ENCODE results near the gene FBXO8.
"Not testable (repeated sequence)": the region's sequence is repeated elsewhere in the genome, so short reads cannot be mapped to it uniquely, and the experiment has no call there.

FBXO8 gene

DNA sequence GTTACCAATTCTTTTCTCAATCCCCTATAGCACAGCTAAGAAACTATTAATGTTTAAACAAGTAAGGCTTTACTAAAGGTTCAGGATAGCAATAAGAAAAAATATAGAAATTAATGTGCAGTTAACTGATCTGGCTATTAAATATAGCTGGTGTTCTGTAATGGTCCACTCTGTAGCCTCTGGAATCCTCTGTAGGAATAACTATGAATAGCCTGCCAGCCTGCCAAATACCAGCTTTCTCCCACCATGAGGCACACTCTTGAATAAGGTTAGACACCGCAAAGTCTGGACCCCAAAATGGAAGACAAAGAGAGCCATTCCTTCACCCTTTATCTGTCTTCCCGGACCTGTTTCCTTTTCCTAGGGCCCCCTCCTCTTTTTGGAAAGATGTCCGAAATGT is 30.8 kb upstream of the FBXO8 start:
- Histone ChIP-seq H3K36me3 (ENCODE audit: insufficient read depth, low read length) (peaks cover 6% of the 10 kb centered on the region), H3K4me1 (ENCODE audit: control insufficient read depth, insufficient read depth, low read length) (peaks cover 27% of the 10 kb centered on the region), H3K4me3 (ENCODE audit: low read length) (no peak overlapping the region), H3K27me3 (ENCODE audit: control insufficient read depth, insufficient read depth, low read length) (no peaks in the 10 kb centered on the region), H3K9ac (ENCODE audit: low read depth, low read length) (no peak overlapping the region), H3K9me3 (replicated peaks; ENCODE audit: low read length) (no peaks in the 10 kb centered on the region), H3K4me2 (ENCODE audit: low read length) (no peak overlapping the region)

DNA sequence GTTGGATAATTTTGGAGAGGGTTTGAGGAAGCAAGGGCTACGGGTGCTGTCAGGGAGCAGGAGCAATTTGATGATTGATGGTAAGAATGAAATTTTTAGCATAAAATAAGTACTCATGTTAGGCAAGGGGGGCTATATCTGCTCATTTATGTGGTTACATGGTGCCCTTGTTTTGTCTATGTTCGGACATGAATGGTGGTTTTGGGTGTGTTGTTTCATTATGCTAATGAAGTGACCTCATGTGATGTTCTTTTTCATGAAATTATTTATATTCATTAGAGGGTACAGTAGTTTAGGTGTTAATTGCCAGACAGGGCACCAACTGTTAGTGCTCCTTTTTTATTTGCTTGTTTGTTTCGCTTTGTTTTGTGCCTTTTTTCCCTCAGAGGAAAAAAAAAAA is 29.5 kb upstream of the FBXO8 start:
- Histone ChIP-seq H3K4me3 (ENCODE audit: low read length) (no peak overlapping the region), H3K9ac (ENCODE audit: low read depth, low read length) (no peak overlapping the region), H3K4me2 (ENCODE audit: low read length) (no peak overlapping the region), H3K27me3 (ENCODE audit: control insufficient read depth, insufficient read depth, low read length) (no peaks in the 10 kb centered on the region), H3K4me1 (ENCODE audit: control insufficient read depth, insufficient read depth, low read length) (peaks cover 22% of the 10 kb centered on the region), H3K36me3 (ENCODE audit: insufficient read depth, low read length) (peaks cover 15% of the 10 kb centered on the region), H3K9me3 (replicated peaks; ENCODE audit: low read length) (no peaks in the 10 kb centered on the region)

DNA sequence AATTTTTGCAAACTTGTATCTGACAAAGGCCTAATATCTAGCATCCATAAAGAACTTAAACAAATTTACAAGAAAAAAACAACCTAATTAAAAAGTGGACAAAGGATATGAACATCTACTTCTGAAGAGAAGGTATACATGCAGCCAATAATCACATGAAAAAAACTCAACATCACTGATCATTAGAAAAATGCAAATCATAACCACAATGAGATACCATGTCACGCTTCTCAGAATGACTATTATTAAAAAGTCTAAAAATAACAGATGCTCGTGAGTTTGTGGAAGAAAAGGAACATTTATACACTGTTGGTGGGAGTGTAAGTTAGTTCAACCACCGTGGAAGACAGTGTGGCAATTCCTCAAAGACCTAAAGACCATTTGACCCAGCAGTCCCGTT is 24.2 kb upstream of the FBXO8 start:
- no peak overlapping the region for H3K9ac ChIP-seq (ENCODE audit: low read depth, low read length)
- no peaks in the 10 kb centered on the region for H3K9me3 ChIP-seq (replicated peaks; ENCODE audit: low read length)
- no peak overlapping the region for H3K4me2 ChIP-seq (ENCODE audit: low read length)
- H3K27me3 ChIP-seq (ENCODE audit: control insufficient read depth, insufficient read depth, low read length): no peaks in the 10 kb centered on the region
- H3K4me1 ChIP-seq (ENCODE audit: control insufficient read depth, insufficient read depth, low read length): no peaks in the 10 kb centered on the region
- H3K36me3 ChIP-seq (ENCODE audit: insufficient read depth, low read length): peaks cover 19% of the 10 kb centered on the region
- H3K4me3 ChIP-seq (ENCODE audit: low read length): no peak overlapping the region

DNA sequence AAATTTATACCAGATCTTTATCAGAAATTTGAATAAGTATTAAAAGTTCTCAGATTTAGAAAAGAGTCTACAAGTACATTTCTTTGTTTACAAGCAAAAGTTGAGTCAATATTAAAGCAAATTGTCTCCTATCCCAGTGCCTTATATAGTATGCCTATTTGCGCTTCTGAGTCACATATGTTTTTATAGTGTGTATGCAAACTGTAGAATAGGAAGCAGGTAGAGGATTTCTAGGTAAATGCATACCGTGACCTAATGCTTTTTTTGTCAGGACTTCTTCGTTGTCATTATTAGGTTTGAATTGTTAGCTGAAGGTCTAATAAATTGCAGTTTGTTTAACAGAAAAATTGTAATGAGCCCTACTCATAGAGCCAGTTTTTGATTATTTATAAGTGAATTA is 22.5 kb upstream of the FBXO8 start:
- Histone ChIP-seq H3K9ac (ENCODE audit: low read depth, low read length) (no peak overlapping the region), H3K36me3 (ENCODE audit: insufficient read depth, low read length) (peaks cover 13% of the 10 kb centered on the region), H3K4me3 (ENCODE audit: low read length) (no peak overlapping the region)

DNA sequence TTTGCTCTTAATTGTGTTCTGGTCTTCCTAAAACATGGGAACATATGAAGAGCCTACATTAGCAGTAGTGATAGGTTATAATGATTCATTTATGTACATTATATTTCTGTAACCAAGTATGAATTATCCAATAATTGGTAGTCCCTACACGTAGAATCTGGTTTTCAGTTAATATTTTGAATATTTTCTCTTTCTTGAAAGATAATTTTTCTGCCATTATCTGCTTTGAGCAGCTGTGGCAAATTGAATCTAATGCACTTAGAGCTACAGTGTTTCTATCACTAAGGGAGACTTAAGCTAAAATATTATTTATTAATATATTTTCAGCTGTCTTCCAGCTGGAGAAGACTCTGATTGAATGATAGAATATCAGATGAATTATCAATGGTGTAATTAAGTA is 21.2 kb upstream of the FBXO8 start:
- Histone ChIP-seq H3K36me3 (ENCODE audit: insufficient read depth, low read length) (peaks cover 13% of the 10 kb centered on the region), H3K27me3 (ENCODE audit: control insufficient read depth, insufficient read depth, low read length) (no peaks in the 10 kb centered on the region), H3K9me3 (replicated peaks; ENCODE audit: low read length) (no peaks in the 10 kb centered on the region), H3K4me1 (ENCODE audit: control insufficient read depth, insufficient read depth, low read length) (no peaks in the 10 kb centered on the region), H3K4me2 (ENCODE audit: low read length) (no peak overlapping the region), H3K4me3 (ENCODE audit: low read length) (no peak overlapping the region), H3K9ac (ENCODE audit: low read depth, low read length) (no peak overlapping the region)

More for the DNA sequence above, 22.5 kb upstream of the FBXO8 start:
- H3K4me1 ChIP-seq (ENCODE audit: control insufficient read depth, insufficient read depth, low read length): no peaks in the 10 kb centered on the region
- H3K4me2 ChIP-seq (ENCODE audit: low read length): no peak overlapping the region
- no peaks in the 10 kb centered on the region for H3K9me3 ChIP-seq (replicated peaks; ENCODE audit: low read length)
- no peaks in the 10 kb centered on the region for H3K27me3 ChIP-seq (ENCODE audit: control insufficient read depth, insufficient read depth, low read length)

DNA sequence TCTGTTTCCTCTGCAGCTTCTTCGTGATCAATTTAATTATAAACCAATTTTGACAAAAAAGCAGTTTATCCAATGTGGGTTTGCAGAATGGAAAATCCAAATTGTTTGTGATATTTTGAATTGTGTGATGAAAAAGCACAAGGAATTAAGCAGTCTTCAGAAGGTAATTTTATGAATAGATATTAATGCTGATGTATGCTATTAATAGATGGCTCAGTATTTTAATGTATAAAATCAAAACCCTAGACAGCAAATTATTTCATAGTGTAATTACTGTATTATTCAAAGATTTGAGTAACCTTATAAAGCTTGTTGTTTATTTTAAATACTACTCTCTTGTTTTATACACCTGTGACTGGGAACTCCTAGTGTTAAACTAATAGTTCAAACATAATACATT is 20.2 kb upstream of the FBXO8 start:
- no peak overlapping the region for H3K4me3 ChIP-seq (ENCODE audit: low read length)
- H3K4me1 ChIP-seq (ENCODE audit: control insufficient read depth, insufficient read depth, low read length): no peaks in the 10 kb centered on the region
- H3K36me3 ChIP-seq (ENCODE audit: insufficient read depth, low read length): peaks cover 9% of the 10 kb centered on the region
- H3K9ac ChIP-seq (ENCODE audit: low read depth, low read length): no peak overlapping the region
- no peaks in the 10 kb centered on the region for H3K27me3 ChIP-seq (ENCODE audit: control insufficient read depth, insufficient read depth, low read length)
- no peak overlapping the region for H3K4me2 ChIP-seq (ENCODE audit: low read length)
- H3K9me3 ChIP-seq (replicated peaks; ENCODE audit: low read length): no peaks in the 10 kb centered on the region

DNA sequence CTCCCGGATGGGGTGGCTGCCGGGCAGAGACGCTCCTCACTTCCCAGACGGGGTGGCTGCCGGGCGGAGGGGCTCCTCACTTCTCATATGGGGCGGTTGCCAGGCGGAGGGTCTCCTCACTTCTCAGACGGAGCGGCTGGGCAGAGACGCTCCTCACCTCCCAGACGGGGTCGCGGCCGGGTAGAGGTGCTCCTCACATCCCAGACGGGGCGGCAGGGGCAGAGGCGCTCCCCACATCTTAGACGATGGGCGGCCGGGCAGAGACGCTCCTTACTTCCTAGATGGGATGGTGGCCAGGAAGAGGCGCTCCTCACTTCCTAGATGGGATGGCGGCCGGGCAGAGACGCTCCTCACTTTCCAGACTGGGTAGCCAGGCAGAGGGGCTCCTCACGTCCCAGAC is 11.7 kb upstream of the FBXO8 start:
- H3K36me3 ChIP-seq (ENCODE audit: insufficient read depth, low read length); H3K9ac ChIP-seq (ENCODE audit: low read depth, low read length); H3K27me3 ChIP-seq (ENCODE audit: control insufficient read depth, insufficient read depth, low read length); H3K9me3 ChIP-seq (replicated peaks; ENCODE audit: low read length); H3K4me2 ChIP-seq (ENCODE audit: low read length); H3K4me3 ChIP-seq (ENCODE audit: low read length); H3K4me1 ChIP-seq (ENCODE audit: control insufficient read depth, insufficient read depth, low read length): not testable (repeated sequence)

DNA sequence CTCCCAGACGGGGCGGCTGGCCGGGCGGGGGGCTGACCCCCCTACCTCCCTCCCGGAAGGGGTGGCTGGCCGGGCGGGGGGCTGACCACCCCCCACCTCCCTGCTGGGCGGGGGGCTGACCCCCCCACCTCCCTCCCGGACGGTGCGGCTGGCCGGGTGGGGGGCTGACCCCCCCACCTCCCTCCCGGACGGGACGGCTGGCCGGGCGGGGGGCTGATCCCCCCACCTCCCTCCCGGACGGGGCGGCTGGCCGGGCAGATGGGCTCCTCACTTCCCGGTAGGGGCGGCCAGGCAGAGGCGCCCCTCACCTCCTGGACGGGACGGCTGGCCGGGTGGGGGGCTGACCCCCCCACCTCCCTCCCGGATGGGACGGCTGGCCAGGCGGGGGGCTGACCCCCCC is 11.2 kb upstream of the FBXO8 start:
- H3K4me3 ChIP-seq (ENCODE audit: low read length); H3K36me3 ChIP-seq (ENCODE audit: insufficient read depth, low read length): not testable (repeated sequence)

DNA sequence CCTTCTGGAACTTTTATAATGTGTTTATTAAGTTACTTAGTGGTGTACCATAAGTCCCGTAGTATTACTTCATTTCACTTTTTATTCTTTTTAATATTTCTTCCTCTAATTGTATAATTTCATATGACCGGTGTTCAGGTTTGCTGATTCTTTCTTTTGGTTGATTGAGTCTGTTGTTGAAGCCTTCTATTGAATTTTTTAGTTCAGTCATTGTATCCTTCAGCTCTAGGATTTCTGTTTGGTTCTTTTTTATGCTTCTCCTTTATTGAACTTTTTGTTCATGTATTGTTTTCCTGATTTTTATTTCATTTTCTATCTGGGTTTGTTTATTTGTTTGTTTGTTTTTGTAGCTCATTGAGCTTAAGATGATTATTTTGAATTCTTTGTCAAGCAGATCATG is 9.0 kb upstream of the FBXO8 start:
- Histone ChIP-seq H3K9me3 (replicated peaks; ENCODE audit: low read length) (peaks cover 4% of the 10 kb centered on the region), H3K36me3 (ENCODE audit: insufficient read depth, low read length) (no peaks in the 10 kb centered on the region), H3K4me3 (ENCODE audit: low read length) (no peak overlapping the region), H3K4me2 (ENCODE audit: low read length) (no peak overlapping the region), H3K27me3 (ENCODE audit: control insufficient read depth, insufficient read depth, low read length) (no peaks in the 10 kb centered on the region), H3K4me1 (ENCODE audit: control insufficient read depth, insufficient read depth, low read length) (no peaks in the 10 kb centered on the region), H3K9ac (ENCODE audit: low read depth, low read length) (no peak overlapping the region)

More for the DNA sequence above, 11.2 kb upstream of the FBXO8 start:
- H3K27me3 ChIP-seq (ENCODE audit: control insufficient read depth, insufficient read depth, low read length); H3K4me2 ChIP-seq (ENCODE audit: low read length); H3K4me1 ChIP-seq (ENCODE audit: control insufficient read depth, insufficient read depth, low read length); H3K9ac ChIP-seq (ENCODE audit: low read depth, low read length); H3K9me3 ChIP-seq (replicated peaks; ENCODE audit: low read length): not testable (repeated sequence)

DNA sequence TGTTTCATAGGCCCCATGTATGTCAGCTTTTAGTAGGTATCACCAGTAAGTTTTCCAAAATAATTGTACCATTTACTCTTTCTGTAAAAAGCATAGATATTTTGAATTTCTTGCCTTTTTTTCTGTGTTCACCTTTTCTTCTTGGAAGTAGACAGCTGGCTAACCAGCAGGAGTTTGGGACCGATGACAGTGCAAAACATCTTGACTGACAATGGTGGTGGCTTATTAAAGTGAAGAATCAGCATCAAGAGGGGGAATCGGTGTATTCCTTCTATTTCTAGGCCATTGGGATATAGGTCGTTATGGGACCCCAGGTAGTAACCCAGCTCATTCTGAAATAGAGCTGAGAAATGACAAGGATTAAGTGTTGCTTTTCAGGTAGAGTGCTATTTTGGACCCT is 3.4 kb upstream of the FBXO8 start:
- Histone ChIP-seq H3K27me3 (ENCODE audit: control insufficient read depth, insufficient read depth, low read length) (no peaks in the 10 kb centered on the region), H3K9ac (ENCODE audit: low read depth, low read length) (no peak overlapping the region), H3K4me2 (ENCODE audit: low read length) (no peak overlapping the region), H3K4me3 (ENCODE audit: low read length) (no peak overlapping the region), H3K36me3 (ENCODE audit: insufficient read depth, low read length) (no peaks in the 10 kb centered on the region), H3K4me1 (ENCODE audit: control insufficient read depth, insufficient read depth, low read length) (peaks cover 13% of the 10 kb centered on the region), H3K9me3 (replicated peaks; ENCODE audit: low read length) (no peaks in the 10 kb centered on the region)

DNA sequence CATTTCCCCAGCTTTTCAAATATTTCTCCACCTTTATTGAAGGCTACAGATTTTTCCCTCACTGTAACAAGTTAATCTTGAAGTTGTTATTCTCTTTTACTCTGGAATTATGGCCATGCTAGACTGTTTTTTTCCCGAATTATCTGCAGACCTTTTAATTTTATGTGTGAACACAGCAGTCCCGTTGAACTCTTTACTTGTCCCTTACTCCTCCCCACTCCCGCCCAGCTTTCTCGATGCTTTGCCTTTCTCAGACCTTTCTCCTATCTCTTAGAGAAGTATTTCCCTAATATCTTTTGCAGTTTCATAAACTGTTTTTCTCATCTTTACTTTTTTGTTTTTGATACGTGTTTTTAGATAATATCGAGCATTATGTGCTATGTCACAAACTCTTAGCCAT is 1.0 kb upstream of the FBXO8 start:
- Histone ChIP-seq H3K4me2 (ENCODE audit: low read length) (peak overlapping the region; percentile 90), H3K9ac (ENCODE audit: low read depth, low read length) (peak overlapping the region; percentile 98), H3K4me1 (ENCODE audit: control insufficient read depth, insufficient read depth, low read length) (peaks cover 17% of the 10 kb centered on the region), H3K27me3 (ENCODE audit: control insufficient read depth, insufficient read depth, low read length) (no peaks in the 10 kb centered on the region), H3K9me3 (replicated peaks; ENCODE audit: low read length) (no peaks in the 10 kb centered on the region), H3K4me3 (ENCODE audit: low read length) (peak overlapping the region; percentile 79), H3K36me3 (ENCODE audit: insufficient read depth, low read length) (no peaks in the 10 kb centered on the region)

DNA sequence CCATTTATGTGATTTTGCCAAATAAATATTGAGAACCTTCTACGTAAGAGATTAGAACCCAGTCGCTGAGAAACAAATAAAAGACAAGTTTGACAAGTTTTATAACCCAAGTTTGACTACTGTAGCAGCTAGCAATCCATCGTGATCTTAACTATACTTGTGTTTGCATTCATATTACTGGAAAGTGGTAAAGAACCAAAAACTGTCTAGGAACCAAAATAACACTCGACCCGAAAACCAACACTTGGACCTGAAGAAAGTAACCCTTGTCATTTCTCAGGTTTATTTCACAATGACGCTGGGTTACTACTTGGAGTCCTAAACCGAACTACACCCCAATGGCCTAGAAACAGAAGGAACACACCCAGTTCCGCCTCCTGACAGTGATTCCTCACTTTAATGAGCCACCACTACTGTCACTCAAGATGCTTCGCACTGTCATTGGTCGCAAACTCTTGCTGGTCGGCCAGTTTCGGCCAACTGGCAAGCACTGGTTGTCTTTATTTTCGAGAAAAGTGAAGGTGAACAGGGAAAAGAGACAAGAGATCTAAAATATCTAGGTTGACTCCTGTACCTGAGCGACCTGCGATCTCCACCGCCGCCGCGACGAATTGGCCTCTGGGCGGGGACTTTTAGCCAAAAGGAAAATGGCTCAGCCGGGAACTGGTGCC is 496 bp downstream of the FBXO8 start:
- Histone ChIP-seq H3K4me3 (ENCODE audit: low read length) (peak overlapping the region; percentile 79), H3K36me3 (ENCODE audit: insufficient read depth, low read length) (no peaks in the 10 kb centered on the region), H3K4me2 (ENCODE audit: low read length) (peak overlapping the region; percentile 90), H3K9ac (ENCODE audit: low read depth, low read length) (peak overlapping the region; percentile 98), H3K4me1 (ENCODE audit: control insufficient read depth, insufficient read depth, low read length) (peaks cover 17% of the 10 kb centered on the region), H3K27me3 (ENCODE audit: control insufficient read depth, insufficient read depth, low read length) (no peaks in the 10 kb centered on the region), H3K9me3 (replicated peaks; ENCODE audit: low read length) (no peaks in the 10 kb centered on the region)
